HG03378 (cell line): ENCODE measurements around the gene ABLIM1.

Experiments used
- ATAC-seq: cut with Tn5 transposase; IDR thresholded peaks from one replicate; pipeline ENCODE4 v1.9.1; 2021; ENCODE audit warnings: mild to moderate bottlenecking, moderate library complexity; ENCODE audit not compliant: unreplicated experiment

The ABLIM1 gene

DNA sequence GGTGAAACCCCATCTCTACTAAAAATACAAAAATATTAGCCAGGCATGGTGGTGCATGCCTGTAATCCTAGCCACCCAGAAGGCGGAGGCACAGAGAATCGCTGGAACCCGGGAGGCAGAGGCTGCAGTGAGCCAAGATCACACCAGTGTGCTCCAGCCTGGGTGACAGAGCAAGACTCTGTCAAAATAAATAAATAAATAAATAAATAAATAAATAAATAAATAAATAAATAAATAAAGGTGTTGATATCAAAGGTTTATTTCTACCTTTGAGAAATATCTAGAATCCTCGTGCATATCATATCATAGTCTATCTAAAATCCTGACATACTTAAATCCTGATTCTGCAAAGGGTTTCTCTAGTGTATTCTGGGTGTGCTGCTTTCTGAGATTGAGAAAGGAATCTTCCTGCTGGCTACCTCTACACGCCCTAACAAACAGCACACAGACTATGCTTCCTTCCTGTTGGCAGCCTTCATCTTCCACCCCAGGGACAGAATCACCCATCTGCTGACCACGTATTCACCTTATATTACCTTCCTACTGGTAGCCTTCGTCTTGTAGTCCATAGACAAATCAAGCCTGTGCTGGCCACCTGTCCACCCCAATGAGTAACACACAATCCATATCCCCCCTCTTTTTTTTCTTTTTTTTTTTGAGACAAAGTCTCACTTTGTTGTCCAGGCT, 8.7 kb downstream of the ABLIM1 start:
- no peak for ATAC-seq

DNA sequence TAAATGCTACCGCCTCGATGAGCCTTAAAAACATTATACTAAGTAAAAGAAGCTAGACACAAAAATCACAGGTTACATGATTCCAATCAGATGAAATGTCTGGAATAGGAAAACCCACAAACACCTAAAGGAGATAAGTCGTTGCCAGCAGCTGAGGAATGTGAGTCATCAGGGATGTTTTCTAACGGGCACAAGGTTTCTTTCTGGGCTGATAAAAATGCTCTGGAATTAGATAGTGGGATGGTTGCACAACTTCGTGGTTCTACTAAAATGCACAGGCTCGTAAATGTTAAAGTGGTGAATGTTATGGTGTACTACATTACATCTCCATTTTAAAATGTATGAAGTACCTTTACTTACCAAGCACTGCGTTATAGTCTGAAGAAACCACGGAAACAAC, 9.7 kb downstream of the ABLIM1 start:
- no peak for ATAC-seq

DNA sequence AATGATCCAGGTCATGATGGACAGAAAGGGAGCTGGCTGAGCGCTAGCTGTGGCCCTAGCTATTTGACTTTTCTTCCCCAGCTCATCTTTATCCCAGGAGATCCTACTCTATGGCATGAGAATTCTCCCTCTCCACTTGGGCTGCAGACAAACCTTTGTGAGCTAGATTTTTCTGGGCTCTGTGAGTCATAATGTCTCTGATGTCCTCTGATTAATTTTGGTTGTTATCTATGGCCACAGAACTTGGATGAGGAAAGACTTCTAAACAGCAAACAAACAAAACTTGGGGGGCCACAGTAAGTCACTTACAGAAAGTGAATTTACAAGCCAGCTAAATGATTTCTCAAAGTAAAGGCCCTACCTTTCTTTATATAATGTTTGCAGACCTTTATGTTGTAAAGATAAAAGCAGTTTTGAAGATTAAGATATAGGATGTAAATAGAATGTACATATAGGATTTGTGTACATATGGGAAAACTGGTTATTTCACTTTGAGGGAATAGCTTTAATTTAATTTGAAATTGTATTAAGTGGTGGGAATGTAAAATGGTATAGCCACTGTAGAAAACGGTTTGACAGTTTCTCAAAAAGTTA, 10.4 kb downstream of the ABLIM1 start:
- ATAC-seq = no peak

DNA sequence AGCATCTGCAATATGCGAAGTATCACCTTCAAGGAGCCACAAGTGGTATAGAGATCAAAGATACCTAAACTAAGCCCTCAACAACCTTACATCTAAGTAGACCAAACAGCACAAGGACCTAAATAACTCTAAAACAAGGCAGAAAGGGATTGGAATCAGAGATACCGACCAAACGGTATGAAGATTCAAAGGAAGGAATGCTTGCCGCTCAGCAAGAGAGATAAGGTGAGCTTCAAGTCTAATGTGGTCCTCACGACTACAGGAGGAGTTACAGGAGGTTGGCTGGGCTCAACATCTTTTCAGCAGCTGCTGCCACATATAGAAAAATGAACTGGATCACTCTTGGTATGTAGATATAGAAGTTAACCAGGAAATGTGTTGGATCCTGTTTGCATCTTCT, 11.6 kb downstream of the ABLIM1 start:
- no peak for ATAC-seq

DNA sequence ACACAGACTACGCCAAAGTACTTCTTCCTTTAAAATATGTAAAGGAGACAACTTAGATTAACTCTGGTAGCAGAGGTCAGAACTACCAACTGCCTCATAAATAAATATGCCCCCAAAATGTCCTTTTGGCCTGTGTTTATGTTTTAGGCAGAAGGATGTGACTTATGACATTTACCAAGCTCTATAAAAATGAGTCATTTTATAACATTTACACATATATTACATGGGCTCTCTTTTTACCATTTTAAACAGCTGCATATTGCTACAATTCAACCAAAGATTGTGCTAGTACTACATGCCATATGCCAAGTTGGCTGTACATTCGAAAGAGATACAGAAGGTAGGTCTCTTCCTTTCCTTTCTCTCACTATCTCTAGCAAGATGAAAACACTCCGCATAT, 12.4 kb downstream of the ABLIM1 start:
- ATAC-seq = no peak

DNA sequence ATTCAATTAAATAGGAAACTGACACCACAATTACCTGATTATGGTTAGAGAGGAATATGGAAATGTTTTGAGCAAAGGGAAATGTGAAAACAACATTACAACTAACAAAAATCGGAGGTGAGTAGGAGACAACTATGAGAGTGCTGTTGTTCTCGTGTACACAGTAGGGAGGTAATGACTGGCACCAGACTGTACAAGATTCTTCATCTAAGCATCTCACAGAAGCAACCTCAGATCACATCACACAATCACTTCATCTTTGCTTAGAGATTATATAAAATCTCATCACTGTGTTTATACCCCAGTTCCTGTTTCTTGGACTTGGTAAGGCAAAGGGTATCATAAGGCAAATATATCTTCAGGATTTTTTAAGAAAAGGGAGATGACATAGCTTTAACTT, 14.9 kb downstream of the ABLIM1 start:
- no peak for ATAC-seq

DNA sequence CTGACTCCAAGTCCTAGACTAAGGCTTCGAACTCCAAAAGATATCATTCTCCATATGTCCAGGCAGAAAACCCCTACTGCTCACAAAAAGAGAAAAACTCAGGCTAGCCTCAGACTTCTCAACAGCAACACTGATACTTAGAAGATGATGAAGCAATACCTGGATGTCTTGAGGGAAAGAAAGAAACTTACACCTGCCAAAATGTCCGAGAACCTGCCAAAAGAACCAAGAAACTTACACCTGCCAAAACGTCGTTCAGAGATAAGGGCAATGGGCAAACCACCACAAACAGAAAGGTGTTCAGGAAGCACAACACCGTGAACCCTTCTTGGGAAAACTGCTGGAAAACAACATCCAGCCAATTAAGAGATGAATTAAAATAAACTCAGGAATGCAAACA, 15.3 kb downstream of the ABLIM1 start:
- ATAC-seq = no peak

DNA sequence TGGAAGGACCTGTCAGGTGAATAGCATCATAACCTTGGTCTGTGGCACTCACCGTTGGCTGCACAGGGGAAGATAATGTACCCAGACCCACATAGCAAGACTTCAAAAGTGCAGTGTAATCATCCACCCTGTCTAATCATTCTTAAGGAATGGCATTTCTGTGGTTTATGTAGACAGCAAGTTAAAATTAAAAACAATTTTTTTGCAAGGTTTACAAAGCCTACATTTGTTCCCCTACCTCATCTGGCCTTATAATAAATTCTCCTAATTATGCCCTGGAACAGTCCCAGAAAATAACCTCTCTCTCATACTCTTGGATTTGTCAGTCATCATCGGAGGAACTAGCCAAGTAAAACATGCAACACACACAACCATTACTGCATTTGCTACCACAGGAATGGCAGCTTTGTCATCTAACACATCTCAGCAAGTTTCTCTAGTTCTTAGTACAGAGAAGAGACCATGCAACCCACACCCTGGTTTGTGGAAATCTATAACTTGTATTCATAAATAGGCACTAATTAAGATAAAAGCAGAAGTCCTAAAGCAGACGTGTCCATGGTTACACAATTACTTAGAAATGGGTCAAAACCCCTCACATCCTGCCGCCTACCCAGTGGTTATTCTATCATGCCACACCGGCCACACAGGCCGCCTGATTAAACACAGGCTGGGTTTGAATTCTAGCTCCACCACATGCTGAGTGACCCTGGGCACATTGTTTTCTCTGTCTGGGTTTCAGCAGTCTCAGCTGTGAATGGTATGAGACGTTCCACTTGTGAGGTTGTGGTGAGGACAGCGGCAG, 19.1 kb downstream of the ABLIM1 start:
- peak; percentile 71 for ATAC-seq

DNA sequence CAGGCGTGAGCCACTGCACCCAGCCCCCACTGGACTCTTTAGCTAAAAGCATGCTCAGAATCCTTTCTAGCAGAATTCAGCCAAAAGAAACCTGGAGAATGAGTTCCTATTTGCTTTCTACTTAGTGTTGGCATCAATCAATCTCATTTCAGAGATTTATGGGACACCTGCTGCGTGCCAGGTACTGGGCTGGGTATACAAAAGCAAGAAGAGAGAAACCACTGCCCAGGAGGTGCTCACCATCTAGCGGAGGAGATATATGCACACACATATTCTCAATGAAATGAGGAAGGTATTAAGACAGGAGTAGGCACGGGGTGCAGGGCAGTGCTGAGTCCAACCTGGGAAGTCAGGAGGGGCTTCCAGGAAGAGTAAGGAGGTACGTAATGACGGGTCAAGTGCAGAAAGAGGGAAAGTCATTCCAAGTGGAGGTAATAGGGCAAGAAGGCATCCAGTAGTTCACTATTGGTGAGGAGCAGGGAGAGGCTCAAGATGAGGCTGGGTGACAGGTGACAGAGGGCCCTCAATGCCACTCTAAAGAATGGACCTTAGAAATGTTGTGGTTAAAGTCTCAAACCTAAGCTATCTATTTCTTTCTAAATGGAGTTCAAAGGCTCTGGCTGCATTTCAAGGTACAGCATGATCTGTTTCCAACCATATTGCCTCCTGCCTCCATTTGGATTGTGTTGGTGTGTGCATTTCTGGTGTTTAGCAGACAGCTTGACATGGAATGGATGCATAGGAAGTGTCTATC, 22.1 kb downstream of the ABLIM1 start:
- no peak for ATAC-seq

DNA sequence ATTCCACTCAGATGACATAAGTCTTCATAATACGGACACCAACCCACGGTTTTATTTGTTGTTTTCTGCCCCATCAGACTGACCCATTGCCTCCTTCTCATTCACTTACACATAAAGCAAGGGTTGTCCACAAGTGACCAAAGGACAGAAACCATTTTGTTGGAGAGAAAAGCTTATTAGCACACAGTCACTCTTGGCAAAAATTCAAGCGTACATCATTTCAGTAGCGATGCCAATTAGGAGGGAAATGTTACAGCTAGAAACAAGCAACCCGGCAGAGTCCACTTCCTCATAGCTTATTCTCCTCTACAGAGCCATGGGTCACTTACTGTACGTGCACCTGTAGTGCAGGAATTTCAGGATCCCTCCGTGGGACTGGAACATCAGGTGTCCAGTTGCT, 23.0 kb downstream of the ABLIM1 start:
- ATAC-seq = no peak

DNA sequence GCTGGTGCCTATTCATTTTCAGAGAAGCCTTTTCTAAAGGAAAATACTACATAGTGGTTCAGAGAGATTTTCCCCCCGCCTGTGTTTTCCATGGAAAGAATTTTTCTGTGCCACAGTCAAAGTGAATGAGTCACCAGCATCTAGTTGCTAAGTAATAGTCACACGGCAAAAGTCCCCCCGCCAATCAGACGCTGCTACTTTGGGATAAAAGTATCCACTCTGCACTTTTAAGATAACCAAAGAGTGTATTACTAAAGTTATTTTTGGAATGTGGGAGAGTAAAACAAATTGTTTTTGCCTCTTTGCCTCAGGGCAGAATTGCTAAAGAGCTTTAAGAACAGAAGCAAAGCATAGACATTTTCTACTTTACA, 23.5 kb downstream of the ABLIM1 start:
- ATAC-seq = no peak

DNA sequence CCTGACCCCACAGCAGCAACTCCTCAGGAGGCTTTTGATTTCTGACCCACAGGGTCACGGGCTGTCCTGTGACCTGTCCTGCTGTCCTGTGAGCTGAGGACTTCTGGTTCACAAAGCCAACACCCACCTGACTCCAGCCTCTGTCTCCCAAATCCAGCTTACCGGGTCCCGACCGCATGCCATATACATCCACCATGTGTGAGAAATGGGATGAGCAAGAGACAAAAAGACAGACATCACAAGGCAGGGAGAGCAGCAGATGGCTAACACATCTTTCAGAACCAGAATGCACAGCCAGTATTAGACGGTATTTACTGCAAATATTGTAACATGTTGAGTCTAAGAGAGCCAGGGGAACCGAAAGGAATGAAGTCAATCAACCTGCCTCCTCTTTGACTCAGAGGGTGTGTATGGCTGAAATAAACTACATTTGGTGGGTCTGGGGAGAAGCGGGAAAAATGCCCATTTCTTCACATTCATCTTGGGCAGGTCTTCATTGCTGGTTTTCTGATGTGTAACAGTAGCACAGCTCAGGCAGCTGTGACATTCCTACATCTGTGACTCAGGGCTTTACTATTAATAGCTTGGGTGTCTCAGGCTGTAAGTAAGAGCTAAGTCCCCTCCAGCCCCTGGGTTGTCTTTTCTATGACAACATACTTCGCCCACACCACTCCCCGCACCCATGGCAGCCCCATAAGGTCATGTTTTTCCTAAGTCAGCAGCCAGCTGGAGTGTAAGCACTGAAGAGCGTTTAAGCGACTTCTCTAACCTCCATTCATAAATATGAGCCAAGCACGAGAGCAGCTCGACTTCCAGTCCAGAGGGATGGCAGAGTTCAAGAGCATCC, 25.0 kb downstream of the ABLIM1 start:
- ATAC-seq = peak; percentile 25

DNA sequence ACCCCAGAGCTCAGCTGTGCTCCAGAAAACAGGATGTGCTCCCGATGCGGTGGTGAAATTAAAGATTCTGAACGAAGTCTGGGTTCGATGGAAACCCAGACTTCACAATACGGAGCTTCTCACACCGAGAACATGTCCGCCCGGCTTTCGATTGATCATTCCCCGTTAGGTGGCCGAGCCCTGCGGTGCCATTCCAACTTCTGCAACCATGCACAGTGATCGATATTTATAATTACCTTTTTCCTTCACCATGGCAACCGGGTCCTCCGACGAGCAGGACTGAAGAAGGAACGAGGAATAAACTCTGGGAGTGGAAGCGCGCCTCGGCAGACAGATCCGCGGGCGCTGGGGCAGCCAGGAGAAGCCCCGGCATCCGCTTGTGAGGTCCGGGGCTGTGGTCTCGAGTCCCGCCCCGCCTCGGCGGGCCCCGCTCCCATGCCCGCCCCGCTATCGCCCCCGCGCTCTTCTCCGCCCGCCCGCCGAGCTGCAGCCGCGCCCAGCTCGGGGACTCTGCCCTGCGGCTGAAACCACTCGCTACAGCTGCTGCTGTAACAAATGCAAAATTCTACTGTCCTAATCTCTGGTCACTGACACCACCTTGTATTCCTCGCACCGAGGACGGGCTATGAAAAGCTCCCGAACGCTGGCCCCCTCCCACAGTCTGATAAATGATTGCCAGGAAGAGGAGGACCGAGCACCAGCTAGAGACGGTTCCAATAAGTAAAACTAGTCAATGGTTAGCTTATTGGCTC, 26.2 kb downstream of the ABLIM1 start:
- ATAC-seq = peak; percentile 72

DNA sequence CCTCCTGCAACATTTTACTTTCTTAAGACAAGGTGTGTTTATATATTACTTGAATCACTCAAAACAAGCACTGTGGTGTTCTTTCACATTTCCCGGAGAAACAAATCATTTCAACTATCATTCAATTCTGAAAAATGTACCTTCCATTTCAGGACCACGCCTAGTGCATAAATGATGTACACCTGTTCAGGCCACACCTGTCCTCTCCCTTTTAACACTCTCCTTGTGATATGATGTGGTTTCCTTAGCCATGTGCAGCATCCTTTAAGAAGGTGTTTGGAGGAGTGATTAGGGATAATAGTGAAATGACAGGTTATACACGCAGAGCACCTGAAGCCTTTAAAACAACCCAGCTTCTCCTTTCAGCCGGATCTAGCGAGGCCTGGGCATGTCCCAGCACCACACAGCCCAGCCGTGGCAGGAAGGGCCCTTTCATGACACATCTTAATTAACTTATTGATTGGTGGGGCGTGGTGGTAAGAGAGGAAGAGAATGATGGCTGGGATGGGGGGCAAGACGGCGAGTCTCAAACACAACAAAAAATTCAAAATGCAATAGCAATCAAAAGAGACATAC, 26.9 kb downstream of the ABLIM1 start:
- ATAC-seq = no peak

DNA sequence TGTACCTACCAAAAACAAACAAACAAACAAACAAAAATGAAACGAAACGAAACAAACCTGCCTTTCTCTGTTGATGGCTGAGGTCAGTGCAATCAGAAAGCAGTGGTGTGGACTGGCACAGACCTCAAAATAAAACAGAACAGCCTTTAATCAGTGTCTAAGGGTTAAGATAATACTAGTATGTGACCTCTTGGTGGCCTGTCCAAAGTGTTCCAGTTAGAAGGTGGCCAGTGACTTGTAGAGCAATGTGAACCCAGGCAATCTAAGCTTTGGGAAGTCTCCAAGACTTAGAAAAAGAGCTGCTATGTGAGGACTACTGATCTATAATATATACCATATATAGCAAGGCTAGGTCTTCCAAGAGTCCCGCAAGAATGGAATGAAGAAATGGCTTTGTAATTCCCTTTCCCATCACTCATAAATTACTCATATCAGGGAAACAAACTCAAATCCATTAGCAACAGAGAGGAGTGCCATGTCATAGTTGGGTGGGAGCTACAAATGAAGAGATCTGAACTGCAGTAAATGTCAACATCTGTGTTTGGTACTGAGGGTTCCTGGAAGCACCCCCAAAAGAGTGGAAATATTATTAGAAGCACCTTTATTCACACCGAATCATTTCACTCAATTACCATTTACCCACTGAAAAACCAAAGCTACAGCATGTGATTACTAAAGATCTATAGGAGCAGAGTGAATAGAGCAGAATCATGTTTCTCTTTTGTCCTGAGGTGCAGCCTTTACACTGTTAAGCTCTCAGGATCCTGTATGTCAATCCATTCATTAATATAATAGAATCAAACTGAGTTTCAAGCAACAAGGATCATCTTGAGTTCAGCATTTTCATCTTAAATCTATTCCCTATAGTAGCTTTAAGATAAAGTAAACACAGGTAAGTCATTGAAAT, 28.0 kb downstream of the ABLIM1 start:
- no peak for ATAC-seq

DNA sequence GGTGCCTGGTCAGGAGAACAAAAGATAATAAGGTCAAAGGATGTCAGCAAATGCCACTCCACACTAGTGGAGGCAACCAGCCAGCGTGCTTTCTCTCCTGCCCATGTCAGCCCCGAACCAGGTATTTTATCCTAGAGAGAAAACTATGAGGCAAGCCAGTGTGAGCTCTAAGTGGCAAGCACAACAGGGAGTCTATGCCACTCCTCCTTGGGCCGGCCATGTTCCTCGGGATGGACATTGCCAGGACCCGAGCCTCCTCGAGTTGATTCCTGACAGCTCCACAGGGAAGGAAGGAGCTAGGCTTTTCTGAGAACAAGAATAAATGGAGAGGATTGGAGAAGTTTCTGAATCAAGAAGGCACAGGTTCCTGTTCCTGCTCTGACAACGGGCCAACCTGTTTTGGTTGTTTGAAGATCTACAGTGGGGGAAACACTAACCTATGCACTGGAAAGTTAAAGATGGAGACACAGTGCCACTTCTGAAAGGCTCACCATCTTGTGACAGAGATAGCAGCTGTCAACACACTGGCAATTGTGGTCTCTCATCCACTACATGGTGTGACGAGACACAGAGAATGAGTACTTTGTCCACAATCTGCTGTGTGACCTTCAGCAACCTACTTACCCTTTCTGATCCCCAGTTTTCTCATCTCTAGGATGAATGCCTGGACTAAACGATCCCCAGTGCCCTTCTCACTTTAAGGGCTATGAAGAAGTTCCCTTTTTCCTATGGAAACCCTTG, 28.8 kb downstream of the ABLIM1 start:
- no peak for ATAC-seq

DNA sequence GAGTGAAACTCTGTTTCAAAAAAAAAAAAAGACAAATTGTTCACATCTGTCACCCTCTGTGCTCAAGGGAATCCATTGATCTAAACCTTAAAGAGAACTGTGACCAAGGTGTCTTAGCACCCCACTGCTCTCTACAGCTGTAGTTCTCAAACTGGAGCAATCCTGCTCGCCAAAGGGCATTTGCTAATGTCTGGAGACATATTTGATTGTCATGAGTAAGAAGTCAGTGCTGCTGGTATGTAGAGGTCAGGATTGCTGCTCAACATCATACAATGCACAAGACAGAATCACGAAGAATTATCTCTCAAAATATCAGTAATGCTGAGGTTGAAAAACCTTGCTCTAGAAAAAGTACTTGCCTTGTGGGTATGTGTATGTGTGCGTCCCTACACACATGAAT, 30.0 kb downstream of the ABLIM1 start:
- no peak for ATAC-seq

DNA sequence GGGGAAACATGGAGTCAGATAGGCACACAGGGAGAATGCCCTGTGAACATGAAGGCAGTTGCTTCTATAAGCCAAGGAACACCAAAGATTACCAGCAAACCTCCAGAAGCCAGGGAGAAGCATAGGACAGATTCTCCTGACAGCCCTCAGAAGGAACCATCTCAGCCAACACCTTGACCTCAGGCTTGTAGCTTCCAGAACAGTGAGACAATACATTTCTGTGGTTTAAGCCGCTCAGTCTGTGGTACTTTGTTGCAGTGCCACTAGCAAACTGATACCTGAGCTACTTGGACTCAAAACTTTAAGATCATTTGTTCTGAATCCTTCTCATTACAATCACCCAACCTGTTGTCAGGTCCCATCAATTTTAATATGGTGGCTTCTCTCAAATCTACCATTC, 31.2 kb downstream of the ABLIM1 start:
- no peak for ATAC-seq
